ENCODE results near the gene TMEM117.

The TMEM117 gene

GRCh38 chr12:43951286-43951685 lies 115.4 kb downstream of the TMEM117 start:
- H3K27me3 ChIP-seq = no peaks in the 10 kb centered on the region
- peaks cover 0 to 4% (median 0%) of the 10 kb centered on the region in 3 donors for H3K36me3 ChIP-seq
- TF ChIP-seq, protein P1, sequence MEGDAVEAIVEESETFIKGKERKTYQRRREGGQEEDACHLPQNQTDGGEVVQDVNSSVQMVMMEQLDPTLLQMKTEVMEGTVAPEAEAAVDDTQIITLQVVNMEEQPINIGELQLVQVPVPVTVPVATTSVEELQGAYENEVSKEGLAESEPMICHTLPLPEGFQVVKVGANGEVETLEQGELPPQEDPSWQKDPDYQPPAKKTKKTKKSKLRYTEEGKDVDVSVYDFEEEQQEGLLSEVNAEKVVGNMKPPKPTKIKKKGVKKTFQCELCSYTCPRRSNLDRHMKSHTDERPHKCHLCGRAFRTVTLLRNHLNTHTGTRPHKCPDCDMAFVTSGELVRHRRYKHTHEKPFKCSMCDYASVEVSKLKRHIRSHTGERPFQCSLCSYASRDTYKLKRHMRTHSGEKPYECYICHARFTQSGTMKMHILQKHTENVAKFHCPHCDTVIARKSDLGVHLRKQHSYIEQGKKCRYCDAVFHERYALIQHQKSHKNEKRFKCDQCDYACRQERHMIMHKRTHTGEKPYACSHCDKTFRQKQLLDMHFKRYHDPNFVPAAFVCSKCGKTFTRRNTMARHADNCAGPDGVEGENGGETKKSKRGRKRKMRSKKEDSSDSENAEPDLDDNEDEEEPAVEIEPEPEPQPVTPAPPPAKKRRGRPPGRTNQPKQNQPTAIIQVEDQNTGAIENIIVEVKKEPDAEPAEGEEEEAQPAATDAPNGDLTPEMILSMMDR (IDR thresholded peaks at IDR 0.05) = no peak
- H3K4me1 ChIP-seq = no peaks in the 10 kb centered on the region
- no peaks in the 10 kb centered on the region for H3K9me3 ChIP-seq
- no peak overlapping the region for H3K27ac ChIP-seq
- H3K4me3 ChIP-seq = no peak overlapping the region
- DNase-seq = no peak
- intact Hi-C loops (cut with DNase I; ENCODE audit: low total_unique reads) = no loop called here

- H3K9me3 ChIP-seq = no peaks in the 10 kb centered on the region
- intact Hi-C loops (cut with DNase I; ENCODE audit: low total_unique reads) = no loop called here
- TF ChIP-seq, protein P1 (IDR thresholded peaks at IDR 0.05) = peak; percentile 20 to 32
- no peak for DNase-seq
- H3K27me3 ChIP-seq = no peaks in the 10 kb centered on the region
- H3K4me3 ChIP-seq = no peak overlapping the region
- H3K4me1 ChIP-seq = no peaks in the 10 kb centered on the region
- H3K27ac ChIP-seq = no peak overlapping the region
- H3K36me3 ChIP-seq = no peaks in the 10 kb centered on the region
Measured at GRCh38 chr12:43957732-43958372, 122.0 kb downstream of the TMEM117 start.

DNA sequence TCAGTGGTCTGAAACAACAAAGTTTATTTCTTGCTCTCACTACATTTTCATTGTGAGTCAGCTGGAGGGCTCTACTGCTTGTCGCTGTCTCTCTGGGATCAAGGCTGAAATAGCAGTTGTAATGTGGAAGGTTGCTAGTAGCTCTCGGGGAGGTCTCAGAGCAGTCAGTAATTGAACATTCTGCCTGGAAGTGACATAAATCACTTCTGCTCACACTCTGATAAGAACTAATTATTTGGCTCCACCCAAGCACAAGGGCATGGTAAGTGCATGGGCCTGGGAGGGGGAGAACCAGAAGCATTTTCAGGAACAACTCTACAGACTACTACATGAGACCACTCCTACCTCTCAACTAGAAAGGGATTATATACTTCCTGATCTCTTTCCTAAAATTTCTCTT lies 128.2 kb downstream of the TMEM117 start:
- Histone ChIP-seq H3K27ac (no peak overlapping the region), H3K4me3 (no peak overlapping the region), H3K27me3 (no peaks in the 10 kb centered on the region), H3K9me3 (no peaks in the 10 kb centered on the region), H3K4me1 (no peaks in the 10 kb centered on the region), H3K36me3 (no peaks in the 10 kb centered on the region)
- intact Hi-C loops (cut with DNase I; ENCODE audit: low total_unique reads) = no loop called here
- no peak for DNase-seq
- TF ChIP-seq, protein P1 (IDR thresholded peaks at IDR 0.05) = no peak

- no peaks in the 10 kb centered on the region for H3K27me3 ChIP-seq
- DNase-seq = no peak
- intact Hi-C loops (cut with DNase I; ENCODE audit: low total_unique reads) = no loop called here
- TF ChIP-seq, protein P1 (IDR thresholded peaks at IDR 0.05) = no peak
- H3K9me3 ChIP-seq = no peaks in the 10 kb centered on the region
- H3K36me3 ChIP-seq = no peaks in the 10 kb centered on the region
- H3K4me1 ChIP-seq = no peaks in the 10 kb centered on the region
- H3K27ac ChIP-seq = no peak overlapping the region
- no peak overlapping the region for H3K4me3 ChIP-seq
Measured at GRCh38 chr12:43964961-43965360, 129.1 kb downstream of the TMEM117 start.

GRCh38 chr12:43965899-43966298 lies 130.0 kb downstream of the TMEM117 start:
- Histone ChIP-seq H3K4me3 (no peak overlapping the region), H3K27ac (no peak overlapping the region), H3K9me3 (no peaks in the 10 kb centered on the region), H3K36me3 (no peaks in the 10 kb centered on the region), H3K27me3 (no peaks in the 10 kb centered on the region), H3K4me1 (no peaks in the 10 kb centered on the region)
- intact Hi-C loops (cut with DNase I; ENCODE audit: low total_unique reads) = no loop called here
- no peak for DNase-seq
- TF ChIP-seq, protein P1 (IDR thresholded peaks at IDR 0.05) = no peak

GRCh38 chr12:43968736-43969135 lies 132.9 kb downstream of the TMEM117 start:
- Histone ChIP-seq H3K27me3 (no peaks in the 10 kb centered on the region), H3K4me1 (no peaks in the 10 kb centered on the region), H3K4me3 (no peak overlapping the region), H3K9me3 (no peaks in the 10 kb centered on the region), H3K27ac (no peak overlapping the region), H3K36me3 (no peaks in the 10 kb centered on the region)
- DNase-seq = no peak
- intact Hi-C loops (cut with DNase I; ENCODE audit: low total_unique reads) = no loop called here
- TF ChIP-seq, protein P1 (IDR thresholded peaks at IDR 0.05) = no peak
